Stimulated activated CD8-positive, alpha-beta memory T cell treated with anti-CD3 and anti-CD28 coated beads, Interleukin-7, amount 100 ng/mL, for 24 hours (primary cell): Measurements from ENCODE around the gene LTO1.

Experiments used
- DNase-seq: peaks from one replicate; pipeline ENCODE4 v3.0.0-alpha.2; 2020; ENCODE audit warnings: low read depth

LTO1 gene

GRCh38 chr11:69644962-69645675, 30.0 kb downstream of the LTO1 start:
- no peak for DNase-seq

GRCh38 chr11:69644071-69644961, 30.8 kb downstream of the LTO1 start:
- DNase-seq, result no peak

DNA sequence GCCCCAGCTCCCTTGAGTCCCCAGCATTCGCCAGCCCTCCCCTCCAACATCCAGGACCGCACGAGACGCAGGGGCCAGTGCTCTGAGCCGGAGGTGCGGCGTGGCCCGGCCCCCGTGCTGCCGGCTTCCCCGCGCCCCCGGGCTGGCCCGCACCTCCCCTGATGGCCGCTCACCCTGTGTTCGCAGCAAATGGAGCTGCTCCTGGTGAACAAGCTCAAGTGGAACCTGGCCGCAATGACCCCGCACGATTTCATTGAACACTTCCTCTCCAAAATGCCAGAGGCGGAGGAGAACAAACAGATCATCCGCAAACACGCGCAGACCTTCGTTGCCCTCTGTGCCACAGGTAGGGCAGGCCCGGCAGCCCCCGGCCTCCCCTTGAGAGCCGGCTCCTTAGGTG, 31.5 kb downstream of the LTO1 start:
- DNase-seq, result no peak

DNA sequence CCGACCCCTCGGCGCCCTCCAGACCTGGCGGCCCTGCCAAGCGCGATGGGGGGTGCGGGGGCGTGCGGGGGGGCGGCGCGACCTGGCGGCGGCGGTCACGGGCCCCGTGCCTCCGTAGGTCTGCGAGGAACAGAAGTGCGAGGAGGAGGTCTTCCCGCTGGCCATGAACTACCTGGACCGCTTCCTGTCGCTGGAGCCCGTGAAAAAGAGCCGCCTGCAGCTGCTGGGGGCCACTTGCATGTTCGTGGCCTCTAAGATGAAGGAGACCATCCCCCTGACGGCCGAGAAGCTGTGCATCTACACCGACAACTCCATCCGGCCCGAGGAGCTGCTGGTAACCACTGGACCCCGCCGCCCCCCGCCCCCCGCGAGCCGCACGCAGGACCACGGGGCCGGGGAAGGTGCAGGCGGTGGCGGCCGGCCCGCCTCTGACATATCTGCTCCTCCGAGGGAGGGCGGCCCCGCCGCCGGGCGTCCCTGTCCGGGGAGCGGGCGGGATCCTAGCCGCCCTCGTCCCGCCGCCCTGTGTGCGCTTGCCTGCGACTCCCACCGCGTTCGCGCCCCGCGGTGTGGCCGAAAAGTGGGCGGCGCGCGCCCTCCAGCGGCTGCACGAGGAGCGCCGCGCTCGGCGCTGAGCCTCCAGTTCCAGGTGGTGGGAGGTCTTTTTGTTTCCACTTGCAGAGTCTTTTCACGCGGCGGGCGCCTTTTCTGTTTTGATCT, 32.1 kb downstream of the LTO1 start:
- peak; percentile 52 for DNase-seq

DNA sequence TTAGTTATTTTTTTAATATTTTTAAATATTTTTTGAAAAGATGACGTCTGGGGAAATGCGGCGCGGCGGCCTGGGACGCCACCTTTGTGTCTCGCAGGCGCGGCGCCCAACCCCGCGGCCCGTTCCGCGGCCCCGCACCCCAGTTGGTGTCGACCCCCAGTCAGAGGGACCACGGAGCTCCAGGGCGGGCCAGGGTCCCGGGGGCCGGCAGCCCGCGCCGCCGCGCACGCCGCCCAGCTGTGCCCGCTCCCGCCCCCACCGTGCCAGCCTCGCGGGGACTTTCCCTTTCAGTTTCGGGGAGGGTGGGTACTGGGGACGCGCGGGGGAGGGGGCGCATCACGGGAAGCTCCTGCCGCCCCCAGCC, 32.6 kb downstream of the LTO1 start:
- no peak for DNase-seq

- DNase-seq, result no peak
Observed at GRCh38 chr11:69641681-69642548, 33.2 kb downstream of the LTO1 start.

DNA sequence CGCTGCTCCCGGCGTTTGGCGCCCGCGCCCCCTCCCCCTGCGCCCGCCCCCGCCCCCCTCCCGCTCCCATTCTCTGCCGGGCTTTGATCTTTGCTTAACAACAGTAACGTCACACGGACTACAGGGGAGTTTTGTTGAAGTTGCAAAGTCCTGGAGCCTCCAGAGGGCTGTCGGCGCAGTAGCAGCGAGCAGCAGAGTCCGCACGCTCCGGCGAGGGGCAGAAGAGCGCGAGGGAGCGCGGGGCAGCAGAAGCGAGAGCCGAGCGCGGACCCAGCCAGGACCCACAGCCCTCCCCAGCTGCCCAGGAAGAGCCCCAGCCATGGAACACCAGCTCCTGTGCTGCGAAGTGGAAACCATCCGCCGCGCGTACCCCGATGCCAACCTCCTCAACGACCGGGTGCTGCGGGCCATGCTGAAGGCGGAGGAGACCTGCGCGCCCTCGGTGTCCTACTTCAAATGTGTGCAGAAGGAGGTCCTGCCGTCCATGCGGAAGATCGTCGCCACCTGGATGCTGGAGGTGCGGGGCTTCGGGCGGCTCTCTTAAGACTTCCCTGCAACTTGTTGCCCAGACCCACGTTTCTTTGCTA, 34.1 kb downstream of the LTO1 start, which contains the start of gene CCND1:
CCND1 (plus strand) TSS at position 162 of the 587 bp plus-strand sequence; CDS start at position 320, 158 bp downstream.
- no peak for DNase-seq

DNA sequence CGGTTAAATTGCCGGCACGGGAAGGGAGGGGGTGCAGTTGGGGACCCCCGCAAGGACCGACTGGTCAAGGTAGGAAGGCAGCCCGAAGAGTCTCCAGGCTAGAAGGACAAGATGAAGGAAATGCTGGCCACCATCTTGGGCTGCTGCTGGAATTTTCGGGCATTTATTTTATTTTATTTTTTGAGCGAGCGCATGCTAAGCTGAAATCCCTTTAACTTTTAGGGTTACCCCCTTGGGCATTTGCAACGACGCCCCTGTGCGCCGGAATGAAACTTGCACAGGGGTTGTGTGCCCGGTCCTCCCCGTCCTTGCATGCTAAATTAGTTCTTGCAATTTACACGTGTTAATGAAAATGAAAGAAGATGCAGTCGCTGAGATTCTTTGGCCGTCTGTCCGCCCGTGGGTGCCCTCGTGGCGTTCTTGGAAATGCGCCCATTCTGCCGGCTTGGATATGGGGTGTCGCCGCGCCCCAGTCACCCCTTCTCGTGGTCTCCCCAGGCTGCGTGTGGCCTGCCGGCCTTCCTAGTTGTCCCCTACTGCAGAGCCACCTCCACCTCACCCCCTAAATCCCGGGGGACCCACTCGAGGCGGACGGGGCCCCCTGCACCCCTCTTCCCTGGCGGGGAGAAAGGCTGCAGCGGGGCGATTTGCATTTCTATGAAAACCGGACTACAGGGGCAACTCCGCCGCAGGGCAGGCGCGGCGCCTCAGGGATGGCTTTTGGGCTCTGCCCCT, 34.7 kb downstream of the LTO1 start:
- no peak for DNase-seq

- DNase-seq, result no peak
Observed at GRCh38 chr11:69639831-69640230, 35.3 kb downstream of the LTO1 start.

- DNase-seq, result no peak
Observed at GRCh38 chr11:69638941-69639681, 36.0 kb downstream of the LTO1 start.

DNA sequence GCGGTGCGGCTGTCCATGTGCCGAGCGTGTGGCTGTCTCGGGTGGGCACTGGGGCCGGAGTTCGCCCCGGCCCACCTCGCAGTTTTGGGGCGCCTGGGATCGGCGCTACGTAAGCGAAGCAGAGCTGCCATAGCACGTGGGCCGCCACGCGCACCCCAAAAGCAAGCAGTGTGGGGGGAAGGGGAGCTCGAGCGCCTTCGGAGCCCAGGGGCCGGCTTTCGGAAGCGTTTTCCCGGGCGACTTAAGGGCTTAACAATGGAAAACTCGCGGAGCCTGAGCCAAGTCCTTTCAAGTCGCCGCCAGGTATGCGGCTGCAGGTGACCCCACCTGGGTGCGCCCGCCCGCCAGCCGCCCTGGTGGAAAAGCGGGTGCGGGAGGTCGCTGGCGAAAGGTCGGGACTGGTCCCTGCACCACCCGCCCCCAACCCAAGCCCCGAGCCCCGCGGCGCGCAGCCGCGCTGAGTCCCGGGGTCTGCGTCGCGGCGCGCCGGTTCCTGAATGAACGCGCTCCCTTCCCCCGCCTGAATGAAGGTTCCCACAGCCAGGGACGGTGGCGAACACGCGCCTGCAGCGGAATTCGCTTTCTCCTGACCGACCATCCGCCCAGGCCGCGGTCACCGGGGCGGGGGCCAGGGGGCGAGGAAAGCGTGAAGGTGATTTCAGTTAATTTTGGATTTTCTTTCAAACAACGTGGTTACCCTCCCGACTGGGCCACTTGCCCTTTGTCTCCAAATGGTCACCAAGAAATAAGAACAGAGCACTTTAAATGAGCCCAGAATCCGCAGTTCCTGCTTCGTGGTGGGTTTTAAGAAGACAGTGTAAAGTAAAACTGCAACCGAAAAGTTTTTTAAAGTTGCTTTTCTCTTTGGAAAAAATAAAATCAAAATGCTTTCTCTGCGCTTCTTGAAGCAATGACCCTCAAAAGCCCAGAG, 36.9 kb downstream of the LTO1 start:
- no peak for DNase-seq

- no peak for DNase-seq
Observed at GRCh38 chr11:69637198-69637940, 37.8 kb downstream of the LTO1 start.

- DNase-seq, result no peak
Observed at GRCh38 chr11:69636512-69637197, 38.5 kb downstream of the LTO1 start.

DNA sequence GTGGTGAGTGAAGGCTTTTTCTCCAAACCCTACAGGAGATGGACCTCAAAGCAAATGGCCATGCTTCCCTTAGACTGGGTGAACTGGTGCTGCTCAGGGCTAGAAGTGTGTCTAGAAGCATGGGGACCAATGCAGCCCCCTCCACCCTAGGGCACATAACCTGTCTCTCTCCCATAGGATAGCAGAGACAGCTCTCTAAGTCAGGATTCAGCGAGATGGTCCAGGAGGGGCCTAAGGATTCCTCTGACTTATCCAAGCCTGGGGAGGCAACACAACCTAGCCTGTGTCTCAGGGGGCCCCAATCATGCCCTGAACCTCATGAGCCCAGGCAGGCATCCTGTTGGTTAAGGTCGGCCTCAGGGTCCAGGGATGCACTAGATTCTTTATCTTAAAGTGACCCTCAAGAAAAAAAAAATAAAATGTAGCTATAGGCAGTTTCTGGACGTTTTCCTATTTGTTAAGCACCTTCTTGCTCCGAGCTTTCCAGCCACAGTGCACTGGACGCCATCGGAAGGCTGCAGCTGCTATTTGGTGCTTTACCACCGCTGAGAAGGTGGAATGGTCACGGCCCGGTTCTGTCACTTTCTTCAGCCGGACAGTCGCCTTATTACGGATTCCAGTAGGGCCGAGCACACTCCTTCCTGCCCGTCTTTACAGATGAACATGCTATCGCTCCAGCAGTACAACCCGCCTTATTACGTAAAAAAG, 39.2 kb downstream of the LTO1 start:
- no peak for DNase-seq

- DNase-seq, result no peak
Observed at GRCh38 chr11:69635195-69635594, 40.0 kb downstream of the LTO1 start.

DNA sequence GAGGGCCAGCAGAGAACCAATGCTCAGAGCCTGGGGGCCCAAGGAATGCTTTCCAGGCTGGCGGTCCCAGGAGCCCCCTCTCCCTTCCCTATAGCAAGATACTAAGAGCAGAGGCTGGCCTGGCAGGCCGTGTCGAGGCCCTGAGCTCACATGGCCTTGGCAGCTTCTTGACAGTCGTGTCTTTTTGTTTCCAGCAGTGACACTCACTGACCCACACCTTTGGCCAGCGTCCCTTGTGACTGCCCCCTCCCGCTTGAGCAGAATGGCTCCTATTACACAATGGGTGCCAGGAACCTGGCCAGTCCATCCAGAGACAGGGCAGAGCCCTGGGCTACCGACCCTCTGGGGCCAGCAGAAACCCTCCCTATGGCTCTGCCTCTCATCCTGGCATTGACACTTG, 40.6 kb downstream of the LTO1 start:
- DNase-seq, result no peak

DNA sequence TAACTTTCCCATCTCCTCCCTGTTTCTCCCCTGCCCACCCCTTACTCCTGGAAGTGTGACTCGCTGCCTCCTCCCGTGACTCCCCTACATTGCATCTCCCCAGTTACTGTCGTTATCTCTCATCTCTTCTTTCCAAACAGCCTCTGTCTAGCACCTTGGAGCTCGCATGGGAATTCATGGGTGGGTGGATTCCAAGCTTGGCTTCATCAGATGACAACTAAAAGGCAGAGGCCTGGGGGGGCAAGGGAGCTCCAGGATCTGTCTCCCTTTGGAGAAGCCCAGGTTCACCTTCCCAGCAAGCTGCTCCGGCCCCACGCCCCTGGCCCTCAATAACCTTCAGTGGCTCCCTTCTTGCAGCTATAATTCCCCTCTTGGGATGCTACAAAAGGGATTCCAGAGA, 41.1 kb downstream of the LTO1 start:
- DNase-seq, result no peak
